GM23338 (cell line): ENCODE measurements around the gene DNAH6.

Source experiments
- EZH2phosphoT487 ChIP-seq: fragments of 200-600 bp; sonication (generic); IDR thresholded peaks from one replicate; pipeline ENCODE4 v1.8.1; 2018; ENCODE audit warnings: antibody characterized with exemption; ENCODE audit not compliant: unreplicated experiment
- TF ChIP-seq, protein P1 (sequence below), 2 experiments: fragments of 200-600 bp in 1 of 2; sonication (generic) in 1 of 2; conservative IDR thresholded peaks; 2 replicates each; pipeline versions ENCODE4 v1.5.1 to v1.6.1; 2016 to 2017; ENCODE audit warnings: antibody characterized with exemption in 2 of 2, low read depth in 2 of 2, mild to moderate bottlenecking in 2 of 2, moderate library complexity in 1 of 2

DNA sequence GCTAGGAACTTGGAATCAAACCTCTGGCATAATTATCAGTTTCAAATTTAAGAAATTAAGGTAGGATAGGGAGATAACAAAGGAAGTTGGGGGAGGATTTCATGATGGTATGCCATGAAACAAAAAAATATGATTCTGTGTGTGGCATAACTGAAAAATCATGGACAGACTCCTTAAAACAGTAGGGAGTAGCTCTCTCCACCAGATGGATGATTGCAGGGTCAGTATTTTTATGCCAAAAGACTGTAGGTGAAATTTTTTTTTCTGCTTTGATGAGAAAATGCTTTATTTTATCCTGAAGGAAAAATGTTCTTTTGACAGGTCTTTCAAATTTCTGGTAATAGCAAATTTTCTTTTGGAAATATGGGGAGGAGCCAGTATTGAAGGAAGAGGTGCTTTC, 270.3 kb downstream of the DNAH6 start:
- TF ChIP-seq EZH2phosphoT487, result no peak
- TF ChIP-seq, protein P1, sequence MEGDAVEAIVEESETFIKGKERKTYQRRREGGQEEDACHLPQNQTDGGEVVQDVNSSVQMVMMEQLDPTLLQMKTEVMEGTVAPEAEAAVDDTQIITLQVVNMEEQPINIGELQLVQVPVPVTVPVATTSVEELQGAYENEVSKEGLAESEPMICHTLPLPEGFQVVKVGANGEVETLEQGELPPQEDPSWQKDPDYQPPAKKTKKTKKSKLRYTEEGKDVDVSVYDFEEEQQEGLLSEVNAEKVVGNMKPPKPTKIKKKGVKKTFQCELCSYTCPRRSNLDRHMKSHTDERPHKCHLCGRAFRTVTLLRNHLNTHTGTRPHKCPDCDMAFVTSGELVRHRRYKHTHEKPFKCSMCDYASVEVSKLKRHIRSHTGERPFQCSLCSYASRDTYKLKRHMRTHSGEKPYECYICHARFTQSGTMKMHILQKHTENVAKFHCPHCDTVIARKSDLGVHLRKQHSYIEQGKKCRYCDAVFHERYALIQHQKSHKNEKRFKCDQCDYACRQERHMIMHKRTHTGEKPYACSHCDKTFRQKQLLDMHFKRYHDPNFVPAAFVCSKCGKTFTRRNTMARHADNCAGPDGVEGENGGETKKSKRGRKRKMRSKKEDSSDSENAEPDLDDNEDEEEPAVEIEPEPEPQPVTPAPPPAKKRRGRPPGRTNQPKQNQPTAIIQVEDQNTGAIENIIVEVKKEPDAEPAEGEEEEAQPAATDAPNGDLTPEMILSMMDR (conservative IDR thresholded peaks at IDR 0.05; ENCODE audit: low read depth in 2 of 2), result no peak
